Keratinocyte (primary cell): ENCODE data around the gene MAVS.

ENCODE experiments used
- CTCF ChIP-seq, 3 experiments: IDR thresholded peaks in 1 of 3; conservative IDR thresholded peaks in 1 of 3; optimal IDR thresholded peaks in 1 of 3; 2 replicates in 2 of 3; 3 replicates in 1 of 3; pipeline versions ENCODE3 to v1.5.1; 2011; ENCODE audit warnings: low read length in 3 of 3, mild to moderate bottlenecking in 3 of 3, moderate library complexity in 2 of 3, control low read depth in 1 of 3, inconsistent platforms in 1 of 3; ENCODE audit not compliant: insufficient read depth in 2 of 3; ENCODE audit errors: extremely low read depth in 1 of 3
- EZH2 ChIP-seq: IDR thresholded peaks from one replicate; pipeline ENCODE4 v1.6.1; 2012; ENCODE audit warnings: inconsistent platforms, mild to moderate bottlenecking, low read length, moderate library complexity

GRCh38 chr20:3885715-3886114, 39.1 kb downstream of the MAVS start:
- TF ChIP-seq CTCF (optimal IDR thresholded peaks at IDR 0.05 in 1 of 3, IDR thresholded peaks at IDR 0.05 in 1 of 3, conservative IDR thresholded peaks at IDR 0.05 in 1 of 3; ENCODE audit: extremely low read depth in 1 of 3, insufficient read depth in 2 of 3, low read length in 3 of 3) (no peak), EZH2 (no peak)
